Ovary (tissue), 3 donors: ENCODE measurements around the gene INPP5D.

Experiments
- EP300 ChIP-seq: sonication (generic); formaldehyde crosslinking; IDR thresholded peaks from one replicate; pipeline ENCODE4 v1.6.1; 2017; ENCODE audit warnings: antibody characterized with exemption
- POLR2A ChIP-seq: fragments of 450-650 bp; IDR thresholded peaks from one replicate; pipeline ENCODE4 v1.6.1; 2017; ENCODE audit warnings: antibody characterized with exemption, mild to moderate bottlenecking, moderate library complexity
- TF ChIP-seq, protein P1 (sequence below), 3 donors: fragments of 450-650 bp in 2 of 3; fragments of 200-600 bp in 1 of 3; IDR thresholded peaks; one replicate each; pipeline versions ENCODE4 v1.5.1 to v1.8.0; 2016 to 2022; ENCODE audit warnings: antibody characterized with exemption in 3 of 3, mild to moderate bottlenecking in 1 of 3
- donor health status: DM: no; HTN: no; CAD: no.

GRCh38 chr2:233047206-233047605, 12.9 kb upstream of the INPP5D start:
- TF ChIP-seq, protein P1, sequence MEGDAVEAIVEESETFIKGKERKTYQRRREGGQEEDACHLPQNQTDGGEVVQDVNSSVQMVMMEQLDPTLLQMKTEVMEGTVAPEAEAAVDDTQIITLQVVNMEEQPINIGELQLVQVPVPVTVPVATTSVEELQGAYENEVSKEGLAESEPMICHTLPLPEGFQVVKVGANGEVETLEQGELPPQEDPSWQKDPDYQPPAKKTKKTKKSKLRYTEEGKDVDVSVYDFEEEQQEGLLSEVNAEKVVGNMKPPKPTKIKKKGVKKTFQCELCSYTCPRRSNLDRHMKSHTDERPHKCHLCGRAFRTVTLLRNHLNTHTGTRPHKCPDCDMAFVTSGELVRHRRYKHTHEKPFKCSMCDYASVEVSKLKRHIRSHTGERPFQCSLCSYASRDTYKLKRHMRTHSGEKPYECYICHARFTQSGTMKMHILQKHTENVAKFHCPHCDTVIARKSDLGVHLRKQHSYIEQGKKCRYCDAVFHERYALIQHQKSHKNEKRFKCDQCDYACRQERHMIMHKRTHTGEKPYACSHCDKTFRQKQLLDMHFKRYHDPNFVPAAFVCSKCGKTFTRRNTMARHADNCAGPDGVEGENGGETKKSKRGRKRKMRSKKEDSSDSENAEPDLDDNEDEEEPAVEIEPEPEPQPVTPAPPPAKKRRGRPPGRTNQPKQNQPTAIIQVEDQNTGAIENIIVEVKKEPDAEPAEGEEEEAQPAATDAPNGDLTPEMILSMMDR (IDR thresholded peaks at IDR 0.05) = no peak
- TF ChIP-seq POLR2A (no peak), EP300 (no peak)
